Stimulated activated CD8-positive, alpha-beta memory T cell treated with anti-CD3 and anti-CD28 coated beads, Interleukin-12 subunit alpha, Interleukin-12 subunit beta, amount 100 ng/mL, for 1 hour (primary cell): ENCODE results near the gene PLEKHG4B.
"Not testable (repeated sequence)": the region's sequence is repeated elsewhere in the genome, so short reads cannot be mapped to it uniquely, and the experiment has no call there.

Experiments
- DNase-seq: peaks from one replicate; pipeline ENCODE4 v3.0.0-alpha.2; 2020; ENCODE audit warnings: low read depth

Gene PLEKHG4B

GRCh38 chr5:225334-225733, 133.4 kb downstream of the PLEKHG4B start:
- no peak for DNase-seq

GRCh38 chr5:227375-227774, 135.4 kb downstream of the PLEKHG4B start:
- not testable (repeated sequence) for DNase-seq

GRCh38 chr5:228886-229285, 136.9 kb downstream of the PLEKHG4B start:
- no peak for DNase-seq

GRCh38 chr5:230711-231110, 138.7 kb downstream of the PLEKHG4B start:
- no peak for DNase-seq

- DNase-seq: no peak
Measured at GRCh38 chr5:231661-232060, 139.7 kb downstream of the PLEKHG4B start.

- not testable (repeated sequence) for DNase-seq
Measured at GRCh38 chr5:233426-233825, 141.5 kb downstream of the PLEKHG4B start.

- no peak for DNase-seq
Measured at GRCh38 chr5:234450-234849, 142.5 kb downstream of the PLEKHG4B start.

- not testable (repeated sequence) for DNase-seq
Measured at GRCh38 chr5:235527-235926, 143.6 kb downstream of the PLEKHG4B start.

- DNase-seq: not testable (repeated sequence)
Measured at GRCh38 chr5:237931-238330, 146.0 kb downstream of the PLEKHG4B start.
